Tibial artery (tissue), 4 donors: ENCODE data around the gene SNX24.

ENCODE experiments used
- DNase-seq, 2 donors: peaks; one replicate each; pipeline ENCODE4 v3.0.0-alpha.2; 2019
- H3K27ac ChIP-seq, 2 donors: fragments of 200-600 bp; sonication (generic) in 1 of 2; 1 replicate in 1 of 2; 2 replicates in 1 of 2; pipeline ENCODE4 v1.5.1; 2018 to 2019; ENCODE audit warnings: mild to moderate bottlenecking in 1 of 2
- H3K27me3 ChIP-seq, 2 donors: fragments of 200-600 bp; sonication (generic) in 1 of 2; one replicate each; pipeline versions ENCODE4 v1.5.1 to v1.6.0; 2016 to 2019
- H3K36me3 ChIP-seq, 3 donors: fragments of 200-600 bp; sonication (generic) in 2 of 3; one replicate each; pipeline ENCODE4 v1.5.1; 2016 to 2019; ENCODE audit warnings: mild to moderate bottlenecking in 2 of 3
- H3K4me1 ChIP-seq, 4 donors: fragments of 200-600 bp; sonication (generic) in 2 of 4; 1 replicate in 3 of 4; 2 replicates in 1 of 4; pipeline ENCODE4 v1.5.1; 2016 to 2019
- H3K4me3 ChIP-seq, 2 donors: fragments of 200-600 bp; sonication (generic) in 1 of 2; 1 replicate in 1 of 2; 2 replicates in 1 of 2; pipeline ENCODE4 v1.5.1; 2018 to 2019; ENCODE audit warnings: mild to moderate bottlenecking in 2 of 2
- H3K9me3 ChIP-seq, 3 donors: fragments of 200-600 bp; sonication (generic) in 1 of 3; one replicate each; pipeline ENCODE4 v1.5.1; 2016 to 2019
- CTCF ChIP-seq, 2 experiments: fragments of 200-600 bp in 1 of 2; fragments of 450-650 bp in 1 of 2; IDR thresholded peaks; one replicate each; pipeline ENCODE4 v1.5.1; 2017 to 2019; ENCODE audit warnings: antibody characterized with exemption in 2 of 2, mild to moderate bottlenecking in 1 of 2, moderate library complexity in 1 of 2
- intact Hi-C: fragments of 100-400 bp; cut with DNase I; formaldehyde crosslinking; loops from one replicate; pipeline ENCODE4 v1.15.0; 2023; ENCODE audit warnings: low total_unique reads

SNX24 gene

GRCh38 chr5:123000731-123001130 lies 155.3 kb downstream of the SNX24 start:
- intact Hi-C loops, result no loop called here
- Histone ChIP-seq H3K27ac (no peak overlapping the region), H3K9me3 (no peaks in the 10 kb centered on the region), H3K36me3 (peaks cover 0 to 6% (median 0%) of the 10 kb centered on the region in 3 donors), H3K4me3 (no peak overlapping the region), H3K4me1 (no peaks in the 10 kb centered on the region), H3K27me3 (no peaks in the 10 kb centered on the region)
- no peak for DNase-seq
- TF ChIP-seq CTCF (IDR thresholded peaks at IDR 0.05), result no peak

- Histone ChIP-seq H3K27ac (no peak overlapping the region), H3K36me3 (peaks cover 0 to 6% (median 0%) of the 10 kb centered on the region in 3 donors), H3K4me3 (no peak overlapping the region), H3K9me3 (no peaks in the 10 kb centered on the region), H3K4me1 (no peaks in the 10 kb centered on the region), H3K27me3 (no peaks in the 10 kb centered on the region)
- TF ChIP-seq CTCF (IDR thresholded peaks at IDR 0.05), result no peak
- intact Hi-C loops, result no loop called here
- no peak for DNase-seq
Measured at GRCh38 chr5:123001808-123002207, 156.4 kb downstream of the SNX24 start.

GRCh38 chr5:123007182-123007581 lies 161.8 kb downstream of the SNX24 start:
- Histone ChIP-seq H3K4me3 (no peak overlapping the region), H3K4me1 (no peaks in the 10 kb centered on the region), H3K9me3 (no peaks in the 10 kb centered on the region), H3K36me3 (no peaks in the 10 kb centered on the region), H3K27ac (no peak overlapping the region), H3K27me3 (no peaks in the 10 kb centered on the region)
- TF ChIP-seq CTCF (IDR thresholded peaks at IDR 0.05), result no peak
- intact Hi-C loops, result no loop called here
- no peak for DNase-seq

GRCh38 chr5:123007754-123008153 lies 162.3 kb downstream of the SNX24 start:
- Histone ChIP-seq H3K36me3 (no peaks in the 10 kb centered on the region), H3K4me1 (no peaks in the 10 kb centered on the region), H3K4me3 (no peak overlapping the region), H3K27me3 (no peaks in the 10 kb centered on the region), H3K9me3 (no peaks in the 10 kb centered on the region), H3K27ac (no peak overlapping the region)
- no peak for TF ChIP-seq CTCF (IDR thresholded peaks at IDR 0.05)
- intact Hi-C loops, result no loop called here
- DNase-seq, result no peak

- Histone ChIP-seq H3K27me3 (no peaks in the 10 kb centered on the region), H3K27ac (no peak overlapping the region), H3K4me3 (no peak overlapping the region), H3K36me3 (no peaks in the 10 kb centered on the region), H3K9me3 (no peaks in the 10 kb centered on the region), H3K4me1 (no peaks in the 10 kb centered on the region)
- intact Hi-C loops, result no loop called here
- no peak for DNase-seq
- TF ChIP-seq CTCF (IDR thresholded peaks at IDR 0.05), result no peak
Measured at GRCh38 chr5:123012321-123012720, 166.9 kb downstream of the SNX24 start.

- Histone ChIP-seq H3K9me3 (no peaks in the 10 kb centered on the region), H3K4me3 (no peak overlapping the region), H3K36me3 (no peaks in the 10 kb centered on the region), H3K27me3 (no peaks in the 10 kb centered on the region), H3K27ac (no peak overlapping the region), H3K4me1 (no peaks in the 10 kb centered on the region)
- TF ChIP-seq CTCF (IDR thresholded peaks at IDR 0.05), result no peak
- intact Hi-C loops, result no loop called here
- DNase-seq, result no peak
Measured at GRCh38 chr5:123014689-123015088, 169.3 kb downstream of the SNX24 start.
